IMR-90 (cell line): Measurements from ENCODE around the gene DMD. TPM values are rescaled to one million over a fixed set of nuclear protein-coding genes. Genes with fewer than 3 reads are reported as not detected.

Experiments used
- ATAC-seq: fragments of 200-7000 bp; cut with Tn5 transposase; 2 replicates; pipeline ENCODE4 v1.9.1; 2020; ENCODE audit warnings: low read depth, mild to moderate bottlenecking, moderate library complexity
- BruUV-seq: library from RNA; stranded (reverse); fragments of 400-500 nt; replicated peaks from 2 replicates; lab custom pipeline; 2021; lab: Mats Ljungman, UMichigan
- CTCF ChIA-PET: fragments of 300-600 bp; formaldehyde crosslinking; extraction: SDS; loops from one replicate; lab custom pipeline; 2021; ENCODE audit warnings: antibody characterized with exemption; lab: Yijun Ruan, JAX
- POLR2A ChIA-PET: fragments of 300-600 bp; sonication (Branson Sonifier 250); formaldehyde crosslinking; loops from one replicate; lab custom pipeline; 2022; ENCODE audit warnings: antibody characterized with exemption; ENCODE audit not compliant: unreplicated experiment; lab: Charles Lee
- DNase-seq: peaks from one replicate; pipeline ENCODE4 v3.0.0; 2013
- H2AFZ ChIP-seq: replicated peaks from 2 replicates; pipeline ENCODE3; 2013; ENCODE audit warnings: low read length, mild to moderate bottlenecking; ENCODE audit not compliant: poor library complexity
- H2AK5ac ChIP-seq: 2 replicates; pipeline ENCODE4 v1.6.1; 2013; ENCODE audit warnings: low read depth, low read length, inconsistent platforms
- H2AK9ac ChIP-seq: replicated peaks from 2 replicates; pipeline ENCODE3; 2013; ENCODE audit warnings: mild to moderate bottlenecking, low read depth, low read length, moderate library complexity; ENCODE audit not compliant: poor library complexity
- H2BK120ac ChIP-seq: 2 replicates; pipeline ENCODE4 v1.6.1; 2013; ENCODE audit warnings: low read depth, low read length, inconsistent platforms
- H2BK15ac ChIP-seq: 3 replicates; pipeline ENCODE4 v1.6.1; 2013; ENCODE audit warnings: low read depth, low read length, inconsistent platforms
- H2BK20ac ChIP-seq: 2 replicates; pipeline ENCODE4 v1.6.1; 2013; ENCODE audit warnings: low read depth, mild to moderate bottlenecking, inconsistent platforms, low read length, moderate library complexity
- H2BK5ac ChIP-seq: 2 replicates; pipeline ENCODE4 v1.6.1; 2013; ENCODE audit warnings: mild to moderate bottlenecking, low read depth, low read length, inconsistent platforms; ENCODE audit not compliant: poor library complexity, severe bottlenecking
- H3K14ac ChIP-seq: replicated peaks from 2 replicates; pipeline ENCODE4 v1.6.1; 2013; ENCODE audit warnings: low read depth, low read length, inconsistent platforms
- H3K18ac ChIP-seq: 2 replicates; pipeline ENCODE4 v1.6.1; 2013; ENCODE audit warnings: low read depth, low read length, control low read depth
- H3K23ac ChIP-seq: 2 replicates; pipeline ENCODE4 v1.6.1; 2013; ENCODE audit warnings: low read depth, low read length, inconsistent platforms
- H3K27ac ChIP-seq: 2 replicates; pipeline ENCODE4 v1.5.1; 2013; ENCODE audit warnings: mild to moderate bottlenecking, control low read depth, low read length; ENCODE audit not compliant: insufficient read depth
- H3K27me3 ChIP-seq: 2 replicates; pipeline ENCODE4 v1.6.1; 2013; ENCODE audit warnings: low read length; ENCODE audit not compliant: control insufficient read depth, insufficient read depth
- H3K36me3 ChIP-seq: 2 replicates; pipeline ENCODE4 v1.6.1; 2013; ENCODE audit warnings: low read length, mixed read lengths; ENCODE audit not compliant: control insufficient read depth, insufficient read depth
- H3K4ac ChIP-seq: 2 replicates; pipeline ENCODE4 v1.6.1; 2013; ENCODE audit warnings: low read depth, low read length, inconsistent platforms
- H3K4me1 ChIP-seq: 2 replicates; pipeline ENCODE4 v1.6.1; 2013; ENCODE audit warnings: low read length, mixed read lengths; ENCODE audit not compliant: control insufficient read depth, insufficient read depth
- H3K4me2 ChIP-seq: 2 replicates; pipeline ENCODE4 v1.6.1; 2013; ENCODE audit warnings: low read depth, mild to moderate bottlenecking, control low read depth, low read length, moderate library complexity
- H3K4me3 ChIP-seq: 2 replicates; pipeline ENCODE4 v1.5.1; 2013; ENCODE audit warnings: low read depth, mild to moderate bottlenecking, control low read depth, low read length, moderate library complexity; ENCODE audit not compliant: insufficient read depth
- H3K56ac ChIP-seq: 2 replicates; pipeline ENCODE4 v1.6.1; 2013; ENCODE audit warnings: low read length, inconsistent platforms; ENCODE audit not compliant: insufficient read depth; ENCODE audit errors: extremely low read depth
- H3K79me1 ChIP-seq, 2 experiments: 2 replicates each; pipeline ENCODE4 v1.6.1; 2013; ENCODE audit warnings: low read length in 2 of 2, inconsistent platforms in 1 of 2, low read depth in 1 of 2
- H3K9ac ChIP-seq: 2 replicates; pipeline ENCODE4 v1.6.1; 2013; ENCODE audit warnings: low read depth, low read length, control low read depth
- H3K9me1 ChIP-seq: 2 replicates; pipeline ENCODE4 v1.6.1; 2013; ENCODE audit warnings: low read length, inconsistent platforms; ENCODE audit not compliant: insufficient read depth
- H3K9me3 ChIP-seq: 2 replicates; pipeline ENCODE4 v1.6.1; 2013; ENCODE audit warnings: low read length; ENCODE audit not compliant: control insufficient read depth, insufficient read depth
- H4K20me1 ChIP-seq: 2 replicates; pipeline ENCODE4 v1.6.1; 2013; ENCODE audit warnings: low read length, inconsistent platforms; ENCODE audit not compliant: insufficient read depth
- H4K5ac ChIP-seq: 2 replicates; pipeline ENCODE4 v1.6.1; 2013; ENCODE audit warnings: mild to moderate bottlenecking, low read depth, low read length, control low read depth
- H4K8ac ChIP-seq, 2 experiments: 2 replicates each; pipeline ENCODE4 v1.6.1; 2013; ENCODE audit warnings: low read depth in 2 of 2, low read length in 2 of 2, control low read depth in 1 of 2, inconsistent platforms in 1 of 2
- H4K91ac ChIP-seq: 2 replicates; pipeline ENCODE4 v1.6.1; 2013; ENCODE audit warnings: low read depth, low read length, inconsistent platforms; ENCODE audit not compliant: insufficient read depth
- BHLHE40 ChIP-seq: fragments of 150-350 bp; IDR thresholded peaks from 2 replicates; pipeline ENCODE4 v1.6.1; 2016; ENCODE audit warnings: mild to moderate bottlenecking, low read depth, low read length
- CHD1 ChIP-seq: IDR thresholded peaks from 2 replicates; pipeline ENCODE4 v1.6.1; 2012; ENCODE audit warnings: low read depth, low read length, improper control_type of control experiment
- FOS ChIP-seq: fragments of 150-350 bp; IDR thresholded peaks from 2 replicates; pipeline ENCODE4 v1.6.1; 2016; ENCODE audit warnings: low read depth, low read length
- MAFK ChIP-seq: IDR thresholded peaks from 2 replicates; pipeline ENCODE4 v1.6.1; 2012; ENCODE audit warnings: low read depth, low read length, improper control_type of control experiment
- MAZ ChIP-seq: IDR thresholded peaks from 2 replicates; pipeline ENCODE4 v1.6.1; 2012; ENCODE audit warnings: low read depth, mild to moderate bottlenecking, low read length, improper control_type of control experiment, moderate library complexity, borderline replicate concordance
- NFE2L2 ChIP-seq: fragments of 150-350 bp; IDR thresholded peaks from 2 replicates; pipeline ENCODE4 v1.6.1; 2016; ENCODE audit warnings: low read depth, mild to moderate bottlenecking, low read length
- POLR2A ChIP-seq: IDR thresholded peaks from 2 replicates; pipeline ENCODE4 v1.6.1; 2012; ENCODE audit warnings: mild to moderate bottlenecking, low read depth, low read length
- RAD21 ChIP-seq: IDR thresholded peaks from 2 replicates; pipeline ENCODE4 v1.6.1; 2012; ENCODE audit warnings: low read length, improper control_type of control experiment
- RCOR1 ChIP-seq: IDR thresholded peaks from 2 replicates; pipeline ENCODE4 v1.6.1; 2012; ENCODE audit warnings: mild to moderate bottlenecking, low read length, improper control_type of control experiment; ENCODE audit not compliant: insufficient replicate concordance
- RFX5 ChIP-seq: IDR thresholded peaks from 2 replicates; pipeline ENCODE4 v1.8.0; 2012; ENCODE audit warnings: low read depth, mild to moderate bottlenecking, low read length, moderate library complexity
- SMC3 ChIP-seq: fragments of 150-350 bp; IDR thresholded peaks from 2 replicates; pipeline ENCODE4 v1.6.1; 2016; ENCODE audit warnings: low read depth, mild to moderate bottlenecking, antibody characterized with exemption, low read length, moderate library complexity
- WGBS, 2 experiments: methylation state at CpG; one replicate each; pipeline versions ENCODE4 v1.1.5 to v1.1.7; 2013; ENCODE audit warnings: missing lambda C conversion rate in 2 of 2; ENCODE audit not compliant: insufficient read length in 1 of 2; ENCODE audit errors: extremely low coverage in 2 of 2; 5-methylcytosine and 5-hydroxymethylcytosine counted together
- dilution Hi-C: fragments of 300-500 bp; cut with HindIII; formaldehyde crosslinking; loops from one replicate; pipeline ENCODE4 v1.14.3; 2018; ENCODE audit warnings: low sequenced_read_pairs; ENCODE audit not compliant: unreplicated experiment
- in situ Hi-C: fragments of 300-500 bp; cut with MboI; formaldehyde crosslinking; loops from 3 replicates; pipeline ENCODE4 v1.14.3; 2019; ENCODE audit warnings: low sequenced_read_pairs, inconsistent platforms, mixed read lengths
- intact Hi-C: fragments of 100-400 bp; cut with micrococcal nuclease; formaldehyde crosslinking; loops from 2 replicates; pipeline ENCODE4 v1.10.0; 2022
- polyA plus RNA-seq, 3 experiments: library from polyadenylated mRNA; depleted of rRNA; stranded (reverse); fragments of >200 nt; gene quantifications; 2 replicates each; pipeline ENCODE4 v1.2.3, GENCODE V29; 2012; ENCODE audit warnings: low replicate concordance in 1 of 3
- total RNA-seq: library from RNA; depleted of rRNA; stranded (reverse); fragments of >200 nt; gene quantifications from 2 replicates; pipeline ENCODE4 v1.2.3, GENCODE V29; 2012
- TF ChIP-seq, protein P1 (sequence below): fragments of 150-350 bp; IDR thresholded peaks from 2 replicates; pipeline ENCODE4 v1.6.1; 2016; ENCODE audit warnings: low read depth, mild to moderate bottlenecking, low read length, moderate library complexity, borderline replicate concordance
- TF ChIP-seq, protein P2 (sequence below): conservative IDR thresholded peaks from 2 replicates; pipeline ENCODE4 v1.5.1; 2012; ENCODE audit warnings: mild to moderate bottlenecking, low read depth, low read length, improper control_type of control experiment
- TF ChIP-seq, protein P3 (sequence below): fragments of 150-350 bp; IDR thresholded peaks from 2 replicates; pipeline ENCODE4 v1.6.1; 2017; ENCODE audit warnings: mild to moderate bottlenecking, antibody characterized with exemption, low read length, low read depth

DMD gene
- total and polyA plus RNA-seq, 2 of the 4 experiments (the other 2 are of a cell fraction), result 6.6 to 11.8 TPM

DNA sequence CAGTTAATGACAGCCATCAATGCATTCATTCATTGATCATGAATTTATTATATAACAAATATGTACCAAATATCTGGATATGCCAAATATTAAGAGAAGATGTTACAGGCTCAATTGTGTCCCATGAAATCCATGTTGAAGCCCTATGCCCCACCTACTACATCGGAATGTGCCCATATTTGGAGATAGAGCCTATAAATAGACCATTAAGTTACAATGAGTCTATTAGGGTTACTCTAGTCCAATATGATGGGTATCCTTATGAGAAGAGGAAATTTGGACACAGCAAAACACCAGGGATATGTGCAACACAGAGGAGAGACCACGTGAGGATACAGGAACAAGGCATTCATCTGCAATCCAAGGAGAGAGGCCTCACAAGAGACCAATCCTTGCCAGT lies 634.5 kb downstream of the DMD start:
- H3K14ac ChIP-seq, result no peak overlapping the region
- no peaks in the 10 kb centered on the region for H3K4me1 ChIP-seq
- POLR2A ChIA-PET, result no interaction called here
- no peaks in the 10 kb centered on the region for H3K9me1 ChIP-seq
- in situ Hi-C loops, result no loop called here
- no peak overlapping the region for H2AK5ac ChIP-seq
- DNase-seq (no peak), ATAC-seq (no peak)
- H4K5ac ChIP-seq, result no peak overlapping the region
- no peak overlapping the region for H2AK9ac ChIP-seq
- no peak overlapping the region for H3K18ac ChIP-seq
- no peaks in the 10 kb centered on the region for H3K27me3 ChIP-seq
- H2BK15ac ChIP-seq, result no peak overlapping the region
- no peak overlapping the region for H3K4me2 ChIP-seq
- CTCF ChIA-PET, result no interaction called here
- H2BK5ac ChIP-seq, result no peak overlapping the region
- no peak for TF ChIP-seq CHD1
- TF ChIP-seq RCOR1, result no peak
- no peak for TF ChIP-seq MAFK
- TF ChIP-seq MAZ, result no peak
- TF ChIP-seq FOS, result no peak
- TF ChIP-seq, protein P1, sequence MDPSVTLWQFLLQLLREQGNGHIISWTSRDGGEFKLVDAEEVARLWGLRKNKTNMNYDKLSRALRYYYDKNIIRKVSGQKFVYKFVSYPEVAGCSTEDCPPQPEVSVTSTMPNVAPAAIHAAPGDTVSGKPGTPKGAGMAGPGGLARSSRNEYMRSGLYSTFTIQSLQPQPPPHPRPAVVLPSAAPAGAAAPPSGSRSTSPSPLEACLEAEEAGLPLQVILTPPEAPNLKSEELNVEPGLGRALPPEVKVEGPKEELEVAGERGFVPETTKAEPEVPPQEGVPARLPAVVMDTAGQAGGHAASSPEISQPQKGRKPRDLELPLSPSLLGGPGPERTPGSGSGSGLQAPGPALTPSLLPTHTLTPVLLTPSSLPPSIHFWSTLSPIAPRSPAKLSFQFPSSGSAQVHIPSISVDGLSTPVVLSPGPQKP, result no peak
- TF ChIP-seq RAD21, result no peak
- TF ChIP-seq NFE2L2, result no peak
- no peak for TF ChIP-seq POLR2A
- no peak for TF ChIP-seq BHLHE40
- TF ChIP-seq, protein P2, sequence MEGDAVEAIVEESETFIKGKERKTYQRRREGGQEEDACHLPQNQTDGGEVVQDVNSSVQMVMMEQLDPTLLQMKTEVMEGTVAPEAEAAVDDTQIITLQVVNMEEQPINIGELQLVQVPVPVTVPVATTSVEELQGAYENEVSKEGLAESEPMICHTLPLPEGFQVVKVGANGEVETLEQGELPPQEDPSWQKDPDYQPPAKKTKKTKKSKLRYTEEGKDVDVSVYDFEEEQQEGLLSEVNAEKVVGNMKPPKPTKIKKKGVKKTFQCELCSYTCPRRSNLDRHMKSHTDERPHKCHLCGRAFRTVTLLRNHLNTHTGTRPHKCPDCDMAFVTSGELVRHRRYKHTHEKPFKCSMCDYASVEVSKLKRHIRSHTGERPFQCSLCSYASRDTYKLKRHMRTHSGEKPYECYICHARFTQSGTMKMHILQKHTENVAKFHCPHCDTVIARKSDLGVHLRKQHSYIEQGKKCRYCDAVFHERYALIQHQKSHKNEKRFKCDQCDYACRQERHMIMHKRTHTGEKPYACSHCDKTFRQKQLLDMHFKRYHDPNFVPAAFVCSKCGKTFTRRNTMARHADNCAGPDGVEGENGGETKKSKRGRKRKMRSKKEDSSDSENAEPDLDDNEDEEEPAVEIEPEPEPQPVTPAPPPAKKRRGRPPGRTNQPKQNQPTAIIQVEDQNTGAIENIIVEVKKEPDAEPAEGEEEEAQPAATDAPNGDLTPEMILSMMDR, result no peak
- TF ChIP-seq RFX5, result no peak
- TF ChIP-seq, protein P3, sequence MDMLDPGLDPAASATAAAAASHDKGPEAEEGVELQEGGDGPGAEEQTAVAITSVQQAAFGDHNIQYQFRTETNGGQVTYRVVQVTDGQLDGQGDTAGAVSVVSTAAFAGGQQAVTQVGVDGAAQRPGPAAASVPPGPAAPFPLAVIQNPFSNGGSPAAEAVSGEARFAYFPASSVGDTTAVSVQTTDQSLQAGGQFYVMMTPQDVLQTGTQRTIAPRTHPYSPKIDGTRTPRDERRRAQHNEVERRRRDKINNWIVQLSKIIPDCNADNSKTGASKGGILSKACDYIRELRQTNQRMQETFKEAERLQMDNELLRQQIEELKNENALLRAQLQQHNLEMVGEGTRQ, result no peak
- no peak for TF ChIP-seq SMC3
- no TSS peak for BruUV-seq
- no peak overlapping the region for H3K9ac ChIP-seq
- H4K91ac ChIP-seq, result no peak overlapping the region
- no peak overlapping the region for H2BK20ac ChIP-seq
- H3K4me3 ChIP-seq, result no peak overlapping the region
- dilution Hi-C loops, result no loop called here
- H3K4ac ChIP-seq, result no peak overlapping the region
- no peak overlapping the region for H3K56ac ChIP-seq
- no peak overlapping the region for H3K23ac ChIP-seq
- no peaks in the 10 kb centered on the region for H3K36me3 ChIP-seq
- no peaks in the 10 kb centered on the region for H3K9me3 ChIP-seq
- 33% methylated on average over 1 of the region's 2 CpGs; no CpG with 5 or more reads in 1 of the 2 experiments for WGBS, 2 experiments
- H3K79me1 ChIP-seq, result no peaks in the 10 kb centered on the region
- H4K20me1 ChIP-seq, result no peaks in the 10 kb centered on the region
- no peak overlapping the region for H2BK120ac ChIP-seq
- H3K27ac ChIP-seq, result no peak overlapping the region
- intact Hi-C loops, result no loop called here
- H4K8ac ChIP-seq, result no peak overlapping the region
- H2AFZ ChIP-seq, result no peak overlapping the region
